ENCODE results near the gene NCF4. TPM values are rescaled to one million over a fixed set of nuclear protein-coding genes. Genes with fewer than 3 reads are reported as not detected.

The NCF4 gene
- total and polyA plus RNA-seq, 2 donors (not counting 1 experiment from before 2014, with no cell fraction given): 118 to 175 TPM

DNA sequence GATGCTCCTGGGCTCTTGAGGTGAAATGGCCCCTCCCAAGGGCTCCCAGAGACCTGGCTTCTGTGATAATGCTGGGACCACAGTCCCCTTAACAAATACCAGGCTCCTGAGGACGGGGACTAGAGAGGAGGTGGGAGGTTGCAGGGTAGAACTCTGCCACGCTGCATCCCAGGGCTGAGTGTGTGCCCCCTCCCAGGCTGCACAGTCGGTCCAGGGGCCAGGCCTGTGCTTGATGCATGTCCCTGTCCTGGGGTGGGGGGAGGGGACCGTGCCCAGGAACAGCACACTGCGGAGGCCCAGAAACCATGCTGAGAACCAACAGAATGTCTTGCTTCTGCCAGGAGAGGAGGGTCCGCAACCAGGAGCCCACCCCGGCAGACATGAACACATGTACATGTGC is 61.9 kb downstream of the NCF4 start:
- Histone ChIP-seq H3K4me1 (ENCODE audit: control insufficient read depth in 2 of 2, insufficient read depth in 2 of 2, low read length in 2 of 2) (peaks cover 11 to 14% of the 10 kb centered on the region in 2 donors), H3K27ac (ENCODE audit: low read length in 2 of 2) (no peak overlapping the region), H3K79me2 (ENCODE audit: control insufficient read depth, insufficient read depth, low read length) (peaks cover 45% of the 10 kb centered on the region), H2AFZ (ENCODE audit: insufficient read depth, low read depth, low read length, poor library complexity, severe bottlenecking) (no peak overlapping the region), H3K27me3 (replicated peaks in 1 of 4; ENCODE audit: control extremely low read depth in 1 of 4, control insufficient read depth in 3 of 4, insufficient read depth in 4 of 4, low read length in 3 of 4) (no peaks in the 10 kb centered on the region), H3K9me3 (ENCODE audit: control extremely low read depth in 1 of 3, control insufficient read depth in 2 of 3, insufficient read depth in 1 of 3, low read length in 2 of 3) (peaks cover 0 to 3% (median 0%) of the 10 kb centered on the region in 3 donors), H4K20me1 (ENCODE audit: control insufficient read depth, insufficient read depth, low read length, poor library complexity, severe bottlenecking) (peaks cover 37% of the 10 kb centered on the region), H3K4me3 (ENCODE audit: control extremely low read depth in 1 of 5, extremely low read depth in 1 of 5, insufficient read depth in 1 of 5, low read depth in 2 of 5, low read length in 4 of 5) (no peak overlapping the region), H3K9ac (ENCODE audit: low read length) (no peak overlapping the region), H3K4me2 (replicated peaks; ENCODE audit: low read depth, low read length, poor library complexity, severe bottlenecking) (no peak overlapping the region), H3K36me3 (replicated peaks in 1 of 2; ENCODE audit: control extremely low read depth in 1 of 2, control insufficient read depth in 1 of 2, extremely low read depth in 1 of 2, insufficient read depth in 2 of 2, low read length in 1 of 2) (peaks cover 0 to 72% of the 10 kb centered on the region in 2 experiments)
- TF ChIP-seq, protein P1, sequence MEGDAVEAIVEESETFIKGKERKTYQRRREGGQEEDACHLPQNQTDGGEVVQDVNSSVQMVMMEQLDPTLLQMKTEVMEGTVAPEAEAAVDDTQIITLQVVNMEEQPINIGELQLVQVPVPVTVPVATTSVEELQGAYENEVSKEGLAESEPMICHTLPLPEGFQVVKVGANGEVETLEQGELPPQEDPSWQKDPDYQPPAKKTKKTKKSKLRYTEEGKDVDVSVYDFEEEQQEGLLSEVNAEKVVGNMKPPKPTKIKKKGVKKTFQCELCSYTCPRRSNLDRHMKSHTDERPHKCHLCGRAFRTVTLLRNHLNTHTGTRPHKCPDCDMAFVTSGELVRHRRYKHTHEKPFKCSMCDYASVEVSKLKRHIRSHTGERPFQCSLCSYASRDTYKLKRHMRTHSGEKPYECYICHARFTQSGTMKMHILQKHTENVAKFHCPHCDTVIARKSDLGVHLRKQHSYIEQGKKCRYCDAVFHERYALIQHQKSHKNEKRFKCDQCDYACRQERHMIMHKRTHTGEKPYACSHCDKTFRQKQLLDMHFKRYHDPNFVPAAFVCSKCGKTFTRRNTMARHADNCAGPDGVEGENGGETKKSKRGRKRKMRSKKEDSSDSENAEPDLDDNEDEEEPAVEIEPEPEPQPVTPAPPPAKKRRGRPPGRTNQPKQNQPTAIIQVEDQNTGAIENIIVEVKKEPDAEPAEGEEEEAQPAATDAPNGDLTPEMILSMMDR (IDR thresholded peaks at IDR 0.05): no peak
- no peak for TF ChIP-seq EZH2 (IDR thresholded peaks at IDR 0.05; ENCODE audit: borderline replicate concordance, insufficient read depth, low read depth, low read length, poor library complexity, severe bottlenecking)
- intact Hi-C loops (cut with micrococcal nuclease): no loop called here
- DNase-seq (no peak), ATAC-seq (ENCODE audit: low read depth) (no peak)
- WGBS (ENCODE audit: insufficient coverage): over 99% methylated on average over 7 of the region's 7 CpGs
- ChIA-PET CTCF (interaction anchor here (1.9 kb wide), 1 partner anchor 67 kb away, joined by 6 read pairs; no protein-coding TSS in a partner anchor), POLR2A (no interaction called here)
- H3K9me3 Mint-ChIP-seq (ENCODE audit: insufficient read depth): no peaks in the 10 kb centered on the region
- no peaks in the 10 kb centered on the region for H3K27me3 Mint-ChIP-seq
- H3K4me3 Mint-ChIP-seq: no peak overlapping the region
- H3K27ac Mint-ChIP-seq: no peak overlapping the region
- peaks cover 25% of the 10 kb centered on the region for H3K4me1 Mint-ChIP-seq

DNA sequence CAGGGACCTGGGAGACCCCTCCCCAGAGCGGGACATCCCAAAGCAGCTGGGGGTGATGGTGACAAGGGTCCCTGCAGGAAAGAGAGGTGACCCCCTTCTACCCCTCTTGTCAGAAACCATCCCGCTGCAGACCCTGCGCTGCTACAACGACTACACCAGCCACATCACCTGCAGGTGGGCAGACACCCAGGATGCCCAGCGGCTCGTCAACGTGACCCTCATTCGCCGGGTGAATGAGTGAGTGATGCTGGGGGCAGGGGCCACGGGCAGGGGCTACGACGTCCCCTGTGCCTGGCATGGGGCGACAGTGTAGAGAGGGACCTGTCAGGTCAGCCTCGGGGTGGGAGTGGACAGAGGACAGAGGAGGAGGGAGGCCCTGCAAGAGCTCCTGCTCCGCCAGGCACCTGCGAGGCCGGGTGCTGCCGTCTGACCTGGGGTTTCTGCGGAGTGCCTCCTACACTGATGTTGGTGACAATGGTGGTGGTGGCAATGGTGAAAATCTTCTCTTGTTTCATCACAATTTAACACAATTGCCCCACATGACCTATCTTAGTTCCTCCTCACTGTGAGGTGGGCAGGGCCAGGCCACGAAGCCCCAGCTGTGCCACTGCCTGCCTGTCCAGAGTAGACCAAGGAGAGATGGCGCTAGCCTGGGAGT is 62.5 kb downstream of the NCF4 start:
- Histone ChIP-seq H3K4me3 (ENCODE audit: control extremely low read depth in 1 of 5, extremely low read depth in 1 of 5, insufficient read depth in 1 of 5, low read depth in 2 of 5, low read length in 4 of 5) (no peak overlapping the region), H4K20me1 (ENCODE audit: control insufficient read depth, insufficient read depth, low read length, poor library complexity, severe bottlenecking) (peaks cover 37% of the 10 kb centered on the region), H3K27ac (ENCODE audit: low read length in 2 of 2) (no peak overlapping the region), H3K27me3 (replicated peaks in 1 of 4; ENCODE audit: control extremely low read depth in 1 of 4, control insufficient read depth in 3 of 4, insufficient read depth in 4 of 4, low read length in 3 of 4) (no peaks in the 10 kb centered on the region), H3K9me3 (ENCODE audit: control extremely low read depth in 1 of 3, control insufficient read depth in 2 of 3, insufficient read depth in 1 of 3, low read length in 2 of 3) (peaks cover 0 to 3% (median 0%) of the 10 kb centered on the region in 3 donors), H2AFZ (ENCODE audit: insufficient read depth, low read depth, low read length, poor library complexity, severe bottlenecking) (no peak overlapping the region), H3K79me2 (ENCODE audit: control insufficient read depth, insufficient read depth, low read length) (peaks cover 40% of the 10 kb centered on the region), H3K36me3 (replicated peaks in 1 of 2; ENCODE audit: control extremely low read depth in 1 of 2, control insufficient read depth in 1 of 2, extremely low read depth in 1 of 2, insufficient read depth in 2 of 2, low read length in 1 of 2) (peaks cover 0 to 78% of the 10 kb centered on the region in 2 experiments), H3K9ac (ENCODE audit: low read length) (no peak overlapping the region), H3K4me1 (ENCODE audit: control insufficient read depth in 2 of 2, insufficient read depth in 2 of 2, low read length in 2 of 2) (peaks cover 11 to 14% of the 10 kb centered on the region in 2 donors), H3K4me2 (replicated peaks; ENCODE audit: low read depth, low read length, poor library complexity, severe bottlenecking) (no peak overlapping the region)
- ATAC-seq (ENCODE audit: low read depth) (no peak), DNase-seq (no peak)
- CTCF ChIA-PET: interaction anchor here (1.9 kb wide), 1 partner anchor 67 kb away, joined by 6 read pairs; no protein-coding TSS in a partner anchor
- Mint-ChIP-seq H3K27ac (no peak overlapping the region), H3K9me3 (ENCODE audit: insufficient read depth) (no peaks in the 10 kb centered on the region), H3K27me3 (no peaks in the 10 kb centered on the region), H3K4me1 (peaks cover 23% of the 10 kb centered on the region), H3K4me3 (no peak overlapping the region)
- intact Hi-C loops (cut with micrococcal nuclease): no loop called here
- POLR2A ChIA-PET: no interaction called here
- 97% methylated on average over 14 of the region's 21 CpGs for WGBS (ENCODE audit: insufficient coverage)
- TF ChIP-seq EZH2 (IDR thresholded peaks at IDR 0.05; ENCODE audit: borderline replicate concordance, insufficient read depth, low read depth, low read length, poor library complexity, severe bottlenecking): no peak
- TF ChIP-seq, protein P1 (IDR thresholded peaks at IDR 0.05): no peak

All from B cell (primary cell).